ENCODE results near the gene TES.

GRCh38 chr7:116195451-116195850 is 14.9 kb upstream of the TES start:
- TF ChIP-seq, protein P1, sequence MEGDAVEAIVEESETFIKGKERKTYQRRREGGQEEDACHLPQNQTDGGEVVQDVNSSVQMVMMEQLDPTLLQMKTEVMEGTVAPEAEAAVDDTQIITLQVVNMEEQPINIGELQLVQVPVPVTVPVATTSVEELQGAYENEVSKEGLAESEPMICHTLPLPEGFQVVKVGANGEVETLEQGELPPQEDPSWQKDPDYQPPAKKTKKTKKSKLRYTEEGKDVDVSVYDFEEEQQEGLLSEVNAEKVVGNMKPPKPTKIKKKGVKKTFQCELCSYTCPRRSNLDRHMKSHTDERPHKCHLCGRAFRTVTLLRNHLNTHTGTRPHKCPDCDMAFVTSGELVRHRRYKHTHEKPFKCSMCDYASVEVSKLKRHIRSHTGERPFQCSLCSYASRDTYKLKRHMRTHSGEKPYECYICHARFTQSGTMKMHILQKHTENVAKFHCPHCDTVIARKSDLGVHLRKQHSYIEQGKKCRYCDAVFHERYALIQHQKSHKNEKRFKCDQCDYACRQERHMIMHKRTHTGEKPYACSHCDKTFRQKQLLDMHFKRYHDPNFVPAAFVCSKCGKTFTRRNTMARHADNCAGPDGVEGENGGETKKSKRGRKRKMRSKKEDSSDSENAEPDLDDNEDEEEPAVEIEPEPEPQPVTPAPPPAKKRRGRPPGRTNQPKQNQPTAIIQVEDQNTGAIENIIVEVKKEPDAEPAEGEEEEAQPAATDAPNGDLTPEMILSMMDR (IDR thresholded peaks at IDR 0.05) = no peak
- TF ChIP-seq POLR2A (IDR thresholded peaks at IDR 0.05) = no peak

All from uterus (tissue), 2 donors.